Endothelial cell of umbilical vein (primary cell): ENCODE results near the gene OR52I2.

Experiments used
- EZH2 ChIP-seq: IDR thresholded peaks from 2 replicates; pipeline ENCODE4 v1.6.1; 2012; ENCODE audit warnings: borderline replicate concordance, low read depth, mild to moderate bottlenecking, moderate library complexity, low read length, inconsistent platforms; ENCODE audit not compliant: severe bottlenecking
- POLR2A ChIP-seq: IDR thresholded peaks from 2 replicates; pipeline ENCODE4 v1.6.1; 2012; ENCODE audit warnings: low read depth, mild to moderate bottlenecking, control low read depth, low read length
- POLR2AphosphoS5 ChIP-seq: IDR thresholded peaks from 2 replicates; pipeline ENCODE4 v1.6.1; 2012; ENCODE audit warnings: low read depth, mild to moderate bottlenecking, control low read depth, low read length, moderate library complexity; ENCODE audit not compliant: insufficient read depth
- TF ChIP-seq, protein P1 (sequence below): IDR thresholded peaks from 2 replicates; pipeline ENCODE4 v1.6.1; 2011; ENCODE audit not compliant: insufficient read depth, insufficient read length
- TF ChIP-seq, protein P2 (sequence below), 2 donors: IDR thresholded peaks; 1 replicate in 1 of 2; 2 replicates in 1 of 2; pipeline ENCODE4 v1.5.1; 2011; ENCODE audit warnings: low read length in 2 of 2, mild to moderate bottlenecking in 2 of 2, moderate library complexity in 2 of 2, control low read depth in 1 of 2, inconsistent platforms in 1 of 2, low read depth in 1 of 2; ENCODE audit not compliant: insufficient read depth in 1 of 2; ENCODE audit errors: extremely low read depth in 1 of 2

DNA sequence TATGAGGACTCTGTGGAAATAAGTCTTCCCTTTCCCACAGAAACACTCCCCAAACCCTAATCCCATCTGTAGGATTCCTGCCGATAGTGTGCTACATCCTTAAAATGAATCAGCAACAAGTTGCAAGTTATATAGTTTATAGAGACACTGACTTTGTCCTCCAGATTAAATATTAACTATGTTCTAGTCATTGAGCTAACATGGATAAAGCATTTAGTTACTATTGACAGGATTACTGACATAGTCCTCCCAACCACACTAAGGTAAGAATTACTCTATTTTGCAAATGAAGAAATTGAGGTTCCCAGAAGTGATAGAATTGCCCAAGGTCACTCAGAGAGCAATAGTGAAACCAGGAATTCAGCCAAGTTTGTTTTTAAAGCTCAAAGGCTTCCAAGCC lies 34.7 kb upstream of the OR52I2 start:
- TF ChIP-seq, protein P1, sequence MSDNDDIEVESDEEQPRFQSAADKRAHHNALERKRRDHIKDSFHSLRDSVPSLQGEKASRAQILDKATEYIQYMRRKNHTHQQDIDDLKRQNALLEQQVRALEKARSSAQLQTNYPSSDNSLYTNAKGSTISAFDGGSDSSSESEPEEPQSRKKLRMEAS = no peak
- TF ChIP-seq, protein P2, sequence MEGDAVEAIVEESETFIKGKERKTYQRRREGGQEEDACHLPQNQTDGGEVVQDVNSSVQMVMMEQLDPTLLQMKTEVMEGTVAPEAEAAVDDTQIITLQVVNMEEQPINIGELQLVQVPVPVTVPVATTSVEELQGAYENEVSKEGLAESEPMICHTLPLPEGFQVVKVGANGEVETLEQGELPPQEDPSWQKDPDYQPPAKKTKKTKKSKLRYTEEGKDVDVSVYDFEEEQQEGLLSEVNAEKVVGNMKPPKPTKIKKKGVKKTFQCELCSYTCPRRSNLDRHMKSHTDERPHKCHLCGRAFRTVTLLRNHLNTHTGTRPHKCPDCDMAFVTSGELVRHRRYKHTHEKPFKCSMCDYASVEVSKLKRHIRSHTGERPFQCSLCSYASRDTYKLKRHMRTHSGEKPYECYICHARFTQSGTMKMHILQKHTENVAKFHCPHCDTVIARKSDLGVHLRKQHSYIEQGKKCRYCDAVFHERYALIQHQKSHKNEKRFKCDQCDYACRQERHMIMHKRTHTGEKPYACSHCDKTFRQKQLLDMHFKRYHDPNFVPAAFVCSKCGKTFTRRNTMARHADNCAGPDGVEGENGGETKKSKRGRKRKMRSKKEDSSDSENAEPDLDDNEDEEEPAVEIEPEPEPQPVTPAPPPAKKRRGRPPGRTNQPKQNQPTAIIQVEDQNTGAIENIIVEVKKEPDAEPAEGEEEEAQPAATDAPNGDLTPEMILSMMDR (IDR thresholded peaks at IDR 0.05; ENCODE audit: extremely low read depth in 1 of 2, insufficient read depth in 1 of 2, low read depth in 1 of 2, low read length in 2 of 2) = no peak
- no peak for TF ChIP-seq POLR2A
- no peak for TF ChIP-seq EZH2
- no peak for TF ChIP-seq POLR2AphosphoS5
